ENCODE data around the gene ZG16B.
A peak's percentile ranks its signal among the peaks of the same experiment; 100 is the strongest.

ZG16B gene

DNA sequence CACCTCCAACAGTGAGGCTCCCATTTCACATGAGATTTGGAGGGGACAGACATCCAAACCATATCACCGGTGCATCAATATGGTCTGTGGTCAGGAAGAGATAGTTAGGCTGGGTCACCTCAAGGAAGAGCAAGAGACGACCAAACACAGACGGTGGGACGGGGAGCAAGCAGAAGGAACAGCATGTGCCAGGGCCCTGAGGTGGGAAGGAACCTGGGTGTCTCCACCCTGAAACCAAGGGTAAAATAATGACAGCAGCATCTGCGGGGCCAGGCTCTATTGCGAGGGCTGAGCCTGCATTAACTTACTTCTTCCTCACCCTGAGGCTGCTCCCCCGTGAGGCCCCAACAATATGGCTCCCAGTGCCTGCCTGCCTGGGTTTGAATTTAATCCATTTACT is 21.9 kb upstream of the ZG16B start:
- no peak for DNase-seq

DNA sequence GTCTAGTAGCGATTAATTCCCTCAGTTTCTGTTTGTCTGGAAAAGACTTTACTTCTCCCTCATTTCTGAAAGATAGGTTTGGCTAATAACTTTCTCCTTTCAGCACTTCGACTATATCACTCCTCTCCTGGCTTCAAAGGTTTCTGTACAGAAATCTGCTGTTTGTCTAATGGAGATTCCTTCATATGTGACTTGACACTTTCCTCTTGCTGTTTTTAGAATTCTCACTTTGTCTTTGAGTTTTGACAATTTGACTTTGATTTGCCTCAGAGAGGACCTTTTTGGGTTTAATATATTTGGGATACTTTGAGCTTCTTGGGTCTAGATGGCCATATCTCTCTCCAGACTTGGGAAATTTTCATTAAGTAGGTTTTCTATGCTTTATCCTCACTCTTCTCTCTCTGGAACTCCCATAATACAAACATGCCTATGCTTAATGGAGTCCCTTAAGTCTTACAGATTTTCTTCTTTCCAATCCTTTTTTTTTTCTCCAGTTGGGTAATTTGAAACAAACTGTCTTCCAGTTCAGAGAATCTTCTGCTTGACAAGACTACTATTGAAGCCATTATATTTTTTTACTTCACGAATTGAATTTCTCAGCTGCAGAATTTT is 20.8 kb upstream of the ZG16B start:
- no peak for DNase-seq

DNA sequence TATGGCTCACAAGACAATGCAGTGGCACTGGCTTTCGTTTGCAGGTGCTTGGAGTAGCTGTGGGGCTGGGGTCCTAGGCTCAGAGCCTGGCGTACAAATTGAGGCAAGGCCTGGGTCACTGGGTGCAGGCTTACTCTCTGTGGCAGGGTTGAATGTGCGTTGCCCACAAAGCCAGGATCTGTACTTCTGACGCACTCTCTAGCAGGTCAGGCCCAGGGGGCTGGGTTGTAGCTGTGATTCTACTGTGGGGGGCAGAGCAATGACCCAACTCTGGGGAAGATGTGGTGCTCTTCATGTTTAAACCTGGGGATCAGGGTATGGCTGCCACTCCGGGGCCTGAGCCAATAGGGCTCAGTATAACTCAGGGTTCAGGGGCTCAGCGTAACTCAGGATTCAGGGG is 19.5 kb upstream of the ZG16B start:
- no peak for DNase-seq

DNA sequence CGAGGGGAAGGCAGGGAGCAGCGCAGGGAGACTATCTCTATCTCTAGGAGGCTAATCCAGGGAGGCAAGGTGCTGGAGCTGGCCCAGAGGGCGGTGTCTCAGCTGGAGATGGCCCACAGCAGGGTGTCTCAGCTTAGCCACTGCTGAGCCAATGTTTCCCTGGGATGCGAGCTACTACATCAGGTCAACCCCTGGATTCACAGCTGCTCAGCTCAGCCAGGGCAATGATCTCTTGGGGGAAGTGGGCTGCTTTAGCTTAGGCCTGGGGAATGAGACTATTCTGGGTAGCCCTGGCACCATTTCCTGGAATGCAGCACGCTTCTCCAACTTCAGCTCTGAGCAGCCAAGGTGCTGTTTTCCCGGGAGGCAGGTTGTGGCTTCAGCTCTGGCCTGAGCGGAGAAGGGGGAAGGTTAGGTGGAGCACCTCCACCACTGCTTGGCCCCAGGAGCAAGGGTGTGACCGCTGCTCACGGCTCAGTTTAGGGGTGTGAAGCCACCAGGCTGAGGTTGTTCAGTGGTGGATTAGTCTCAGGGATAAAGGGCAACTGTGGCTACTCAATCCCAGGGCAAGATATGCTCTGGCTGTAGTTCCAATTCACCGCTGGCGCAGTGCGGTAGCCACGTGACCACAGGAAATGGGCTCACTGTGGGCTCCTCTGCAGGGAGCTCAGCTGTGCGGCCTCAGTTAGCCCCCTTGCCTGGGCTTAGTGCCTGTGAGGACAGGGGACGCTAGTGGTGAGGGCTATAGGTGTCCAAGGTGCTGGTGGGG is 18.2 kb upstream of the ZG16B start:
- no peak for DNase-seq

DNA sequence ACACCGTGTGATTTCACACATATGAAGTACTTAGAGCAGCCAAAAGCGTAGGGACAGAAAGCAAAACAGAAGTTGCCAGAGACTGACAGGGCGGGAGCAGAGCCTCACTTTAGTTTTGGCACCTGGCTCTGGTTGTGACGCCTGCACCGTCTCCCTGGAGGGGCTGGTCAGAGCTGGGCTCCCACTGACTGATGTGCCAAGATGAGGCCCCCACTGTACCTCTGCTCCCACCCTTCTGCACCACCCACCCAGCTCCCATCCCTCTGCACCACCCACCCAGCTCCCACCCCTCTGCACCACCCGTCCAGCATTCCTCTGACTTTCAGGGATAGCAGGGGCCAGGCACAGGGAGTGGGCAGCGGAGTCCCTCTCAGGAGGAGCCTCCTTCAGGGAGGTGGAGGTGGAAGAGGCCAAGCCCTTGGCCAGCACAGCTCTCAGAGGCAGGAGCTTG is 16.3 kb upstream of the ZG16B start:
- DNase-seq = no peak

DNA sequence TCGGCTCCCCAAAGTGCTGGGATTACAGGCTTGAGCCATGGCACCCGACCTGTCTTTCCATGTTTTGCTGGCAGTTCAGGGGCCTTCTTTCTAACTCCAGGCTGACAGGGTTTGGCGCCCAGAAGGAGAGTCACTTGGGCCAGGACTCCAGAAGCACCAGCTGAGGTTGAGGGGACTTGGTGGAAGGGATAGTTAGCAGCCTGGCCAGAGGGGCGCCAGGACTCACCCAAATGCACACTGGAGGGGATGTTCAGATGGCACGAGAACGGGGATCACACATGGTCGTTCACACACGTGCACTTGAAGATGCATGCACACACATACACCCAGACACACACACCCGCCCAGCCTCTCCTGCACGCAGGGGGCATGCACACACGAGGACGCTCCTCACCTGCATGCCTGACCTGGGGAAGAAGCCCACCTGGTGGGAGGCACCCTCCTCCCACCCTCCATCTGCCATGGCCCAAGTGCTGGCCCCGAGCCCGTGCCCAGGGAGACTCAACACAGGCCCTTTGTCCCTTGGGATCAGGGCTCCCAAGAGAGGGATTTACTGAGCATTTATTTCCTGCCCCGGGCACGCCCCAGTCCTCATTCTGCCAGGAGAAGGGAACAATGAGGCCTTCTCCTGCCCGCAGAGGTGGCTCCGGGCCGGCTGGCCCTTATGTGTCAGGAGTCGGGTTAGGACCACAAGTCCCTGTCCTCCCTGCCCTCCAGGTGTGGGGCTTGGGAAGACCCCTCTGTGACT is 15.4 kb upstream of the ZG16B start:
- DNase-seq = no peak

DNA sequence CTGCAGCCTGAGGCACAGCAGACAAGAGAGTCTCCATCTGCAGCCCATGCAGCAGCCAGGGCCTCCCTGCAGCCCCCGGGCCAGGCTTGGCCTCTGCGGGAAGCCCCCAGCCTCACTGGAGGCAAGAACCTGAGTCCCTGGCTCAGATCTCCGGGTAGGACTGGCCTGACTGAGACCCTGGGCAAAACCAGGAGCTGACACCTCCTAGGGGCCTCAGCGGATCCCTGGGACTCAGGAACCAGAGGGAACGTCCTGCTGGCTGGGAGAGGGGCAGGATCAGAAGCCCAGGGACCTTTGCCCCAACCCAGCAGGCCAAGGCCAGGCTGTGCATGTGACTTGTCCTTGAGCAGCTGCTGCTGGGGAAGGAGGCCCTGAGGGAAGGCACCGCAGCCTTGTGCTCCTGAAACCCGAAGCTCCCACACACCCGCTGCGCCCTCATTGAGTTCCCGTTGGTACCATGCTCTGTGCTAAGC is 14.8 kb upstream of the ZG16B start:
- DNase-seq = no peak

DNA sequence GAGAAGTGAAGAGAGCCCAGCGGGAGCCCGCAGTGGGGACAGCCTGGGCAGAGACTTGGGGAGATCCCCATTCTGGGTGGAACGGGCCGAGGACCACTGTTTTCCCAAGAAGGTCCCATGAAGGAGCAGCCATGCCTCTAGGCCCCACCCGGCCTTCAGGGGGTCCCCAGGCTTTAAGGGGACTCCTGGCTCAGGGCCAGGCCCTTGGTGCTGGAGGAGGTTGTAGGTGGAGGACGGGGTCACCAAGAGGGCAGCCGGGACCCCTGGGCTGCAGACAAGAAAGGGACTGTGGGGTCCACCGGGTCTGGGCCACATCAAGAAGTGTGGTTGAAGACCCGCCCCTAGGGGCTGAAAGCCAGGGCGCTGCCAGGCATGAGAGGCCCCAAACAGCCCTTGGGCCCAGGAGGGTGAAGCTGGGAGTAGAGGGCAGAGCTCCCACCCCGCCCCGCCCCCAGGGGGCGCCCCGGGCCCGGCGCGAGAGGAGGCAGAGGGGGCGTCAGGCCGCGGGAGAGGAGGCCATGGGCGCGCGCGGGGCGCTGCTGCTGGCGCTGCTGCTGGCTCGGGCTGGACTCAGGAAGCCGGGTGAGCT is 13.3 kb upstream of the ZG16B start, which contains the start of gene PRSS21:
PRSS21 (plus strand) TSS at position 487 of the 589 bp plus-strand sequence; CDS start at position 519, 32 bp downstream.
- peak; percentile 53 for DNase-seq

DNA sequence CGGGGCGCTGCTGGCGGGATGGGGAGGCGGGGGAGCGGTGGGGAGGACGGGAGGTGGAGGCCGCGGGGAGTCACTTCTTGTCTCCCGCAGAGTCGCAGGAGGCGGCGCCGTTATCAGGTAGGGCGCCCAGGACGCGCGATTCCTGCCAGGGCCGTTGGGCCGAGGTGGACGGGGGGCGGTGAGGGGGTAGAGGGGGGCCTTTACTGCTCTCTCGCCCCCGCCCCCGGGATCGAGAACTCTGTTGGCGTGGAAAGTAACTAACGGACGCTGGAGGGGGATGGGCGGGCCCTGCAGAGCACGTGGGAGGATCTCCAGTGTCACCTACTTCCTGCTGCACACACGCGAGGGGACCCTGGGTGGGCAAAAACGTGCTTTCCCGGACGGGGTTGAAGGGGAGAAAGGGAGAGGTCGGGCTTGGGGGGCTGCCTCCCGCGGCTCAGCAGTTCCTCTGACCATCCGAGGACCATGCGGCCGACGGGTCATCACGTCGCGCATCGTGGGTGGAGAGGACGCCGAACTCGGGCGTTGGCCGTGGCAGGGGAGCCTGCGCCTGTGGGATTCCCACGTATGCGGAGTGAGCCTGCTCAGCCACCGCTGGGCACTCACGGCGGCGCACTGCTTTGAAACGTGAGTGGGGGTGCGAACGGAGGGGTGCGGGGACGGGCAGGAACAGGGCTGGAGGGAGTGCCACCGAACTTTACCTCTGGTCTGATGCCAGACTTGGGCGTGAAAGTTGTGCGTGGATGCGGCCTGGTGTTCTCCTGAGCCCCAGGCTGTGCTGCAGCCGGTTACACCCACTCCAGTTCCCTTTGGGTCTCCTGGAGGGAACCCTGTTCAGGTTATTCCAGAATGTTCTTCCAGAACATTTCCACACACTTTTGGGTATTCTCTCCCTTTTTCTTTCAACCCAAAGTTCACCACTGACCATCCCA is 12.5 kb upstream of the ZG16B start:
- DNase-seq = peak; percentile 41

DNA sequence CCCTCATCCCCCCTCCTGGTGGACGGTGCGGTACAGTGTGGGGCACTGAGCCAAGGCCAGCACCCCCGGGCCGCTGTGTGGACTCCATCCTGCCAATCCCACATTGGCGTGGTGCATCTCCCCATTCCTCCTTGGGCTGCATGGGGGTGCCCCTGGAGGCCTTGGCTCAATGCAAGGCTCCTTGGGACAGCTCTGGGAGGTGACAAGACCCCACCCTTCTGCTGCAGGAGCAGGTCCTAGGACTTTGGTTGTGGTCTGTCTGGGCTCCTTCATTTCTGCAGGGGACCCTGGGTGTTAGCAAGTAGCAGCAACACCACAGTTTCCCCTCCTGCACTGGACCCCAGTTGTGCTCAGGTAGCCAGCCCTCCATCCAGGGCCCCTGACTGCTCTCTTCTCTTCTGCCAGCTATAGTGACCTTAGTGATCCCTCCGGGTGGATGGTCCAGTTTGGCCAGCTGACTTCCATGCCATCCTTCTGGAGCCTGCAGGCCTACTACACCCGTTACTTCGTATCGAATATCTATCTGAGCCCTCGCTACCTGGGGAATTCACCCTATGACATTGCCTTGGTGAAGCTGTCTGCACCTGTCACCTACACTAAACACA is 11.7 kb upstream of the ZG16B start:
- DNase-seq = no peak

DNA sequence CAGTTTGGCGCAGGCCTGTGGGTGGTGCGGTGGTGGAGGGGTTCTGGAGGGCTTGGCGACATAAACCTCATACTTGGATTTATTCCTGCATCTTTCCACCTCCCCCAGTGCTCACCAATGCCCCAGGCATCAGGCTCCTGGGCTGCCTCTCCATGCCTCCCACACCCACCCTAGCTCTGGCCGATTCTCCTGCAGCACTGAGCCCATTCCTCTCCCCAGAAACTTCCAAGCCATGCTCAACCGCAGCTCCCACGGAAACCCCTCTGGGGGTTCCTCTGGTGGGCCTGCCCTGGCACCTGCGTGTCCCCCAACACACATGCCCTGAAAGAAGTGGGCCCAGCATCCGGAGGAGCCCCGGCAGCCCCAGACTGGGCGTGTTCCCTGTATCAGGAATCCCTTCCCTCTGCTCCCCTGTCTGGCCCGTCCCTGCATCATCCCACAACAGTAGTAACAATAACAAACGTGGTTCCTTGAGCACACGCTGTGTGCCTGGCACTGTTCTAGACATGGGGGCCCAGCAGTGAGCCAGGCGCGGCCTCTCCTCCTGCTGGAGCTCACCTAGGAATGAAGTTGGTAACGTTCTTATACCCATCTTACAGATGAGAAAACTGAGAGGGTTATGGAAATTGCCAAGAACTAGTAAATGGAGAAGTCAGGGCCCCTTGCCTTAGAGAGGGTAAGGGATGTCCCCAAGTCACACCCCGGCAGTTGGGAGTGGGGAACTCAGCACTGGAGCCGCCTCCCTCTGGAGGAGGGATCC is 10.7 kb upstream of the ZG16B start:
- DNase-seq = no peak

DNA sequence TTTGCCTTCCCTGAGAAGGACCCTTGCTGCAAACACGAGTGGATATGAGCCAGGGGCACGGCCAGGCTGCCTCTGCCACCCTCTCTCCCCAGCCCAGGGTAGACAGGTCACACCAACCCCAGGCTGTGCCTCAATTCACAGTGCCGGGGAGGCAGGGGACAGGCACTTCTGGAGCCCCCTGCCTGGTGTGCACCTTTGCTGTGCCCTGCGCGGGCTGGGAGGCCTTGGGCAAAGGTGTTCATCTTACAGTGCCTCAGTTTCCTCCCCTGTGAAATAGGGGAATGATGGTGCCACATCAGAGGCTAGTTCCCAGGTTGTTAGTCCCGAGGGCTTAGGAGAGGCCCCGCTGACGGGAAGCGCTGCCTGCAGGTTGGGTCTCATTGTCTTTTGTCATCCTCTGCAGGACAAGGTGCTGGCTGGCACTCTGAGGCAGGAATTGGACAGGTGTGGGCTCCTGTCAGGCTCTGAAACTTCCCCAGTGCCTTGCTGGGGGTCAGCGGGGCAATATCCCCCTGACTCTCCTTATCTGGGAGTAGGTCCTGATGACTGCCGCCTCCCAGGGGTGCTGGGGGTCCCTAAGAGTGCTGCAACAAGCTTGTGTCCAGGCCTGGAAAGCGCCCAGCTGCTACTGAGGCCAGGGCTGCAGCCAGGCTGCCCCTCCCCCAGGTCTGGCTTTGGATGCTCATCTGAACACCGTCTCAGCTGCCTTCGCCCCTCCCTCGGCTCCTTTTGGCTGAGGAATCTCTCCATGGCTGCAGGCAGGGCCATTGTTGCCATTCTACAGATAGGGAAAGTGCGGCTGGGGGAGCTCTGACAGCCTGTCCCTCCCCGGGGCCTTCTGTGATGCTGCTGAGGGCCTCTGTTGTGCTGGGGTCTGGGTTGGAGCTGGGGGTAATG is 9.9 kb upstream of the ZG16B start:
- DNase-seq = no peak

DNA sequence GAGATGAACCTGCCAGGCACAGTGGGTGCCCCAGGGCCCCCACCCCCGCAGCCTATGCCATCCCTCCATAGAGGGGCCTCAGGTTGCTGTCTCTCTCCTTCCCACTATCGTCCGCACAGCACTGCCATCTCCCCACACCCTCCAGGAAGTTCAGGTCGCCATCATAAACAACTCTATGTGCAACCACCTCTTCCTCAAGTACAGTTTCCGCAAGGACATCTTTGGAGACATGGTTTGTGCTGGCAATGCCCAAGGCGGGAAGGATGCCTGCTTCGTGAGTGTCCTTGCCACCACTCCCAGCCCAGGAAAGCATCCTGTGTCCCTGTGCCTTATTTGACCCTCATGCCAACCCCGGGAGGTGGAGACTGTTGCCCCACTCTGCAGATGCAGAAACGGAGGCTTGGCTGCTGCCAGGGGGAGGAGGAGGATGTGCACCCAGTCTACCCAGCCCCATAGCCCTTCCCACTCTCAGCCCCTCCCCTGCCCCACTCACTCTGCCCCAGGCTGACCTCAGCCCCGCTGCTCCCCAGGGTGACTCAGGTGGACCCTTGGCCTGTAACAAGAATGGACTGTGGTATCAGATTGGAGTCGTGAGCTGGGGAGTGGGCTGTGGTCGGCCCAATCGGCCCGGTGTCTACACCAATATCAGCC is 9.1 kb upstream of the ZG16B start:
- no peak for DNase-seq

DNA sequence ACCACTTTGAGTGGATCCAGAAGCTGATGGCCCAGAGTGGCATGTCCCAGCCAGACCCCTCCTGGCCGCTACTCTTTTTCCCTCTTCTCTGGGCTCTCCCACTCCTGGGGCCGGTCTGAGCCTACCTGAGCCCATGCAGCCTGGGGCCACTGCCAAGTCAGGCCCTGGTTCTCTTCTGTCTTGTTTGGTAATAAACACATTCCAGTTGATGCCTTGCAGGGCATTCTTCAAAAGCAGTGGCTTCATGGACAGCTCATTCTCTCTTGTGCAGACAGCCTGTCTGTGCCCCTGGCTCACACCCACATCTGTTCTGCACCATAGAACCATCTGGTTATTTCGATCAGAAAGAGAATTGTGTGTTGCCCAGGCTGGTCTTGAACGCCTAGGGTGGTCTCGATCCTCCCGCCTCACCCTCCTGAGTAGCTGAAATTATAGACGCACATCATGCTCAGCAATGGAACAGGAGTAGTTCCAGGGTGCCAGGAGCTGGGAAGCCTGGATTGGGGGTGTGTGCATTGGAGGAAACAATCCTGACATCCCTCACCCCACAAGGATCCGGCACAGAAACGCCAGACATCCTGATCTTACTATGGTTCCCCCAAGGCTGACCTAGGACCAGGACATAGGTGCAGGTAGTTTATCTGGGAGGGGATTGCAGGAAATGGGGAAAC is 8.5 kb upstream of the ZG16B start:
- DNase-seq = no peak

DNA sequence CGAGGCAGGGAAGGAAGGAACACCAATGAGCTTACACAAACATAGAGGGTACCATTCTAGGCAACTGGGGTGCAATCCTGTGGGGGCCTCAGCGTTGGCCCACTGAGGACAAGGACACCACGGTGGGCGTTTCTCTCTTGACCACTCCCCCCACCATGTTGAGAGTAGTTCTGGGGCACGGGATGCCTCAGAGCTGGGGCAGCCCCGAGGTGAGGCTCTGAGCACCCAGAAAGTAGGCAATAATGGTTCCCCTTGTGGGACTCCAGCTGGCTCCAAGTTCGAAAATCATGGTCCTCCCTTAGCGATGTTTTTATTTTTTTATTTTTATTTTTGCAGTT is 8.0 kb upstream of the ZG16B start:
- DNase-seq = no peak

DNA sequence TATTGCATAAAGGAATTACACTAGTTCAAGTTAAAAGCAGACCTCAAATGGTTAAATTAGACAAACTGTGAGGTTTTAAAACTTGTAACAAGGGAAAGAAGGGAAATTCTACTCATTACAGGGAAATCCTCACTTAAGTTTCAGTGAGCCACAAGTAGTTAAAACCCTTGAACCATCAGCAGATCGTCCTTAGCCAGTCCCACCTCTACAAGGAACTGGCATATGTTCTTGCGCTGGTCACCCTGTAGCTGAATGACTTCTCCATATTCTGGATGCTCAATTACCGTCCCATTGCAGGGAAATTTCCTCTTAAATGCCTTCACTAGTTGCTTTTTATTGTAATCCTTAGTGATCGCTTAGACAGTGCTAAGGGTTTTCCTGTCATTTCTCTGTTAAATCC is 7.6 kb upstream of the ZG16B start:
- DNase-seq = no peak

DNA sequence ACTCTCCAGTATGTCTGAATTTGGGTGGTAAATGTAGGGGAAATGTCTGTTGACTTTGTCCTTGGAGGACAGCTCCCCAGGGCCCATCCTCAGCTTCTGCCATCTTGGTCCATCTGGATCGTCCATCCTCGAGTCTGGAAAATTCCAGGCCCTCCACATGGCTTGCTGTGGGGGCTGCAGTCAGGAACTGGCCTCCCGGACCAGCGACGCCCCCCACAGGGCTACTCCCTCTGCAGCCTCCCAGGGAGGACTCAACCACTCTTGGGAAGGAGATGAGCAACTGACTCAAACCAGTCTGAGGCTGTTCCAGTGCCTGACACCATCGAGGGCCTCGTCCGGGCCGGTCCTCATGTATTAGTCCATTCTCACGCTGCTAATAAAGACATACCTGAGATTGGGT is 5.5 kb upstream of the ZG16B start:
- DNase-seq = no peak

DNA sequence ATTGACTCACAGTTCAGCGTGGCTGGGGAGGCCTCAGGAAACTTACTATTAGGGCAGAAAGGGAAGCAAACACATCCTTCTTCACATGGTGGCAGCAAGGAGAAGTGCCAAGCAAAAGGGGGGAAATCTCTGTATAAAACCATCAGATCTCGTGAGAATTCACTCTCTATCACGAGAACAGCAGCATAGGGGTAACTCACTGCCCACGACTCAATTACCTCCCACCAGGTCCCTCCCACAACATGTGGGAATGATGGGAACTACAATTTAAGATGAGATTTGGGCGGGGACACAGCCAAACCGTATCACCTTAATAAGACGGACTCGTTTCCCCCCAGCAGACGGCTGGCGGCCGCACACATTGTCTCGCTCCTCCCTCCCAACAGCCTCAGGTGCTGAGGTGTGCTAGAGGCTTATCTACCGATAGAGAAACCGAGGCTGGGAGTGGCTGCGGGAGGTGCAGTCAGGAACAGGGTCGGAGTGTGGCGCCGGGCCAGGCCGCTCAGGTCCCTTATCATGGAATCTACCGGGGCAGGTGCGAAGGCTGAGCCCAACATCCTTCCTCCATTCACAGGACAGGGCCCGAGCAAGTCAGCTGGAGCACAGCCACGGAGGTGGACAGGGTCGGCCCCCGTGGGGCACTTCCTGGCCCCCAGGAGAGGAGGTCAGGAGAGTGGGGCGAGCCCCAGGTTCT is 4.9 kb upstream of the ZG16B start:
- DNase-seq = no peak

All from stimulated activated CD4-positive, alpha-beta T cell treated with anti-CD3 and anti-CD28 coated beads, Interleukin-15, amount 100 ng/mL, for 24 hours (primary cell).